Posterior vena cava (tissue), 2 donors: ENCODE results near the gene FMN1. TPM values are rescaled to one million over a fixed set of nuclear protein-coding genes. Genes with fewer than 3 reads are reported as not detected.
A peak's percentile ranks its signal among the peaks of the same experiment; 100 is the strongest.

Experiments used
- DNase-seq: peaks from one replicate; pipeline ENCODE4 v3.0.0-alpha.2; 2020; ENCODE audit warnings: low spot score
- intact Hi-C, 2 donors: fragments of 100-400 bp; cut with DNase I; formaldehyde crosslinking; loops; one replicate each; pipeline versions ENCODE4 v1.14.1 to v1.14.2; 2022 to 2023
- total RNA-seq, 2 donors: library from RNA; stranded (reverse); fragmentation: NEBNext Ultra II Directional; extraction: Animal tissue kit (Norgen Biotek cat#: 25700); gene quantifications; one replicate each; pipeline ENCODE4 v1.2.1, GENCODE V29; 2021
- donor health status: DM: yes; HTN: yes; CAD: no.
- donor health status: DM: yes; HTN: yes; CAD: no.

FMN1 gene
- total RNA-seq, 2 donors from 2014 or later = 20.2 to 26.6 TPM

GRCh38 chr15:33132722-33133345 is 61.7 kb downstream of the FMN1 start:
- no peak for DNase-seq
- intact Hi-C loops = loop anchor here in 1 of 2 donors (10.0 kb wide), 2 partner anchors 48 to 478 kb away; no protein-coding TSS in a partner anchor

DNA sequence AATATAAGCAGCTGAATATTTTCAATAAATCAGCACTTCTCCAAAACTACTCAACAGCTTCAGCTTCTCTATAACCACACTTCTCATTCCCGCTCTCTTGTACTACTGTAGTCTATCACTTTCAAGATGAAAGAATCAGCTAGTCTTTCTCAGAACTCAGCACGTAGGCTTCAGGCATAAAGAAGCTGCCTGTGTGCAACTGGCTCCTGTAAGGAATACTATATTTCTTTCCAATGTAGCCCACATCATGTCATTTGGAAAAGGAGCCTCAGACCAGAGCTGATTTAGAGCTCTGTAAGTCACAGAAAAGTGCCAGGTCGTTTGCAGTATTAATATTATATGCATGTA is 62.3 kb downstream of the FMN1 start:
- DNase-seq = no peak
- intact Hi-C loops = loop anchor here in 1 of 2 donors (10.0 kb wide), 2 partner anchors 47 to 477 kb away; no protein-coding TSS in a partner anchor

- intact Hi-C loops = loop anchor here in 1 of 2 donors (10.0 kb wide), 2 partner anchors 47 to 477 kb away; no protein-coding TSS in a partner anchor
- DNase-seq = no peak
These were observed 62.8 kb downstream of the FMN1 start for GRCh38 chr15:33131552-33132232.

DNA sequence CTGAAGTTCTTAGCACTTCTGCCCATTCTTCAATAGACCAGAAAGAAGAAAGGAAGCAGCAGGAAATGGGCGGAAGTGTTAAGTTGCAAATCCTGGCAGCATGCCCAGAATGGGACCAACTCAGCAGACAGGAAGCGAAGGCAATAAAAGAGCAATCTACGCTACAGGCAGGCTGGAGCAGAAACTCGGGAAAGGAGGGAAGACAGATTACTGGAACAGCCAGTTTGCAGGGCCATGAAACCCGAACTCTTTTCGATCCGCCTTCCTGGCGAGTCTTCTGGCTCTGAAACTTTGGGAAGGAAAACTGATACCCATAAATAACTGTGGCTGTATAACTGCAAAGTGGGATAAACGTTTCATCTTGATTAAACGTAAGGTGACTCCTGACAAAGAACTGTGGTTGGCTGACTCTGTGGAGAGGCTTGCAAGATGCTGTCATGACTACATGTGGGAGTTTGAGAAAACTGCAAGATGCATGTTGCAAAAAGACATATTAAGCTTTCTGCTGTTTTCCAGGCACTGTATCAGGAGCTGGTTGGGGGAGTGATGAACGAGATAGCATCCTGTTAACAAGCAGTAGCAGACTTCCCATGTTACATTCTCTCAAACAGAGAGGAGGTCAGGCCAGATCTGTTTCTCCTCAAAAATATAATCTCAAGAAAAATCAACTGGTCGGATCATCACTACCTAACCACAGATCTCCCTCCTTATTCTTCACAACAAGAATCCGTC is 67.8 kb downstream of the FMN1 start:
- peak; percentile 89 for DNase-seq
- intact Hi-C loops = loop anchor here (1.0 to 10.0 kb wide), 2 partner anchors 34 to 102 kb away; no protein-coding TSS in a partner anchor

GRCh38 chr15:33125894-33126537 is 68.5 kb downstream of the FMN1 start:
- no peak for DNase-seq
- intact Hi-C loops = loop anchor here (1.0 to 10.0 kb wide), 2 partner anchors 34 to 101 kb away; no protein-coding TSS in a partner anchor

GRCh38 chr15:33124811-33125210 is 69.7 kb downstream of the FMN1 start:
- intact Hi-C loops = loop anchor here (10.0 kb wide), 1 partner anchor 100 kb away; no protein-coding TSS in a partner anchor
- no peak for DNase-seq

- DNase-seq = no peak
- intact Hi-C loops = loop anchor here (10.0 kb wide), 1 partner anchor 99 kb away; no protein-coding TSS in a partner anchor
These were observed 70.2 kb downstream of the FMN1 start for GRCh38 chr15:33124279-33124678.

DNA sequence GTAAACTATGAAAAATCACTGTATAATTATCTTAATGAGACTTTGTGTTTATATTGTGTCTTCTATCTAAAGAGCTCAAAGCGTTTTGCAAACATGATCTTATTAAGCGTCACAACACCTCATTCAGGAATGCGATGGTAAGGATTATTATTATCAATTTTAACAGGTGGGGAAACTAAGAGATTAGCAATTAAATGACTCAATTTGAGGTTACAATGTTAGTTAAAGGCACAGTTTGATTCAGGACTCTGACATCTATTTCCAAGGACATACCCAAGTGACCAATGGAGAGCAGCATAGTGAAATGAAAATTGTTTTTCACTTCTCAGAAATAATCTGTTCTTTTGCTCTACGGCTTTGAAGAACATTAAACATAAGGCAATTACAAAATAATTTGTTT is 74.6 kb downstream of the FMN1 start:
- no peak for DNase-seq
- intact Hi-C loops = loop anchor here (10.0 kb wide), 1 partner anchor 95 kb away; no protein-coding TSS in a partner anchor

- intact Hi-C loops = no loop called here
These were observed 75.2 kb downstream of the FMN1 start for GRCh38 chr15:33119273-33119672.

GRCh38 chr15:33116198-33116597 is 78.3 kb downstream of the FMN1 start:
- DNase-seq = no peak
- intact Hi-C loops = no loop called here

More at GRCh38 chr15:33119273-33119672, 75.2 kb downstream of the FMN1 start:
- DNase-seq = no peak

DNA sequence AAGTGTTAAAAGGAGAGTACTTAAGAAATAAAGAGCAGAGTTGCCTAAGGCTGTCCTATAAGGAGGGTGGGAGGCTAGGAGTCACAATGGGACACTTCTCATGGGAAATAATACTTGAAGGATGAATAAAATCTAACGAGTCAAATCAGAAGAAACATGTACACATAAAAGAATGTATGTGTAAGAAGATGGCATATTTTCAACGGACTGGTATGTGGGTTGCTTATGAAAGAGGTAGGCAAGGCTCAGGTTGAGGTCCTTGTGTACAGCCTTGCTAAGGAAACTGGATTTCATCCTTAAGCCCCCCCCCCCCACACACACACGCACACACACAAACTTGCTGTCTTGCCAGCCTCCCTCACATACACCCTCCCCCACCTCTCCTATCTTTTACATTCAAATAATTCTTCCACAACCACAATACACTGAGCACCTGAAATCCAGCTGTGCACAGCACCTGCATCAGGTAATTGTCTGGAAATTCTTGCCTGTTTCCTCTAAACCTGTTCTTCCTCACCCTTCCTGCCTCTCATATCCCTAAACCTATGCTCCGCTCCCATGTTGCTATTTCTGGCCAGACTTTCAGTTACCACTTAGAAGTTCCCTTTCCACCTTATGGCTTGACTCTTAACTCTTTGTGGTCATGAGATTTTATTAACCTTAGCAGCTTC is 79.2 kb downstream of the FMN1 start:
- intact Hi-C loops = no loop called here

DNA sequence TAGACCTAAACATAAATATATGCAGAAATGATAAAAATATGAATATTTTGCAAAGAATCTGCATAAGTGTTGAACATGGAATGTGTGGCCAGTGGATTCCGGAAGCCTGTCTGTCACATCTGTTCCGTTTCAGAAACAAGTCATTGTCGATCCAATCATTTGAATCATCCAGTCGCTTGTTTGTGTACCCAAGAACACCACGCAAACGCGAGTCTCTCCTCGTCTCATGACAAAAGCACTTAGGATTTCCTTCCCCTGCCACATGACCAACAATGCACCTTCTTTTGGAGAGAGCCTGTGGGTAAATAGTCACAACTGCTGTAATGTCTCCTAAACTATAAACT is 80.2 kb downstream of the FMN1 start:
- intact Hi-C loops = no loop called here
- DNase-seq = no peak

More for the DNA sequence above, 79.2 kb downstream of the FMN1 start:
- no peak for DNase-seq

GRCh38 chr15:33113666-33114373 is 80.7 kb downstream of the FMN1 start:
- no peak for DNase-seq
- intact Hi-C loops = no loop called here

GRCh38 chr15:33112541-33113105 is 81.9 kb downstream of the FMN1 start:
- intact Hi-C loops = no loop called here
- no peak for DNase-seq

DNA sequence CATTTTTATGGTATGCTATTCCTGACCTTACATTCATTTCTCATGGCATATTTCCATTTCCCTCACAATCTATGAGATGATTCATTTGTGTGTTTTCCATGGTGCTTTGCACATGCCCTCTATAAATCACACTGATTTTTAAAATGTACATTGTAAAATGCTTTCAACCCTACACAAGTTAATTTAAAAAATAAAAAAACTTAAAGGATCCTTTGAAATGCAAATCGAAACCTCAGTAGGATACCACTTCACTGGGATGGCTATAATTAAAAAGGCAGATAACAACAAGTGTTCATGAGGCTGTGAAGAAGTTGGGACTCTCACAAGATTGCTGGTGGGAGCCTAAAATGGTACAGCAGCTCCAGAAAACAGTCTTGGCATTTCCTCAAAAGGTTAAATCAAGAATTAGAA is 83.5 kb downstream of the FMN1 start:
- intact Hi-C loops = no loop called here
- no peak for DNase-seq

GRCh38 chr15:33109345-33109744 is 85.2 kb downstream of the FMN1 start:
- DNase-seq = no peak
- intact Hi-C loops = no loop called here

DNA sequence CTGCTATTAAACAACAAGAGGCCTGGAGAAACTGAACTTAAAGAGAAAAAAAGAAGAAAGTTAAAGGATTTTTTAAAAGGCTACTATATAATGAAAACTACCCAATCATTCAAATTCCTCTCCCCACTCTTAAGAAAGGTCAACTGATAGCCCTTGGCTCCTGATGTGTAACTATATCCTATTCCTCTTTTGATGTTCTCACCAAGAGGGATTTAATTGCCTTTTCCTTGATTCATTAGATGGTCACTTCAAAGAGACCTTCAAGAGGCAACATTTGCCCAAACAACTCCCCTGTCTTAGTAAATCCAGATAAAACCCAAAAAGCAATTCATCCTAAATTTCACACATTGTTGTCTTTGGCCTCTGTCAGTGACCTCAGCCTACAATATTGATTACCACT is 86.0 kb downstream of the FMN1 start:
- intact Hi-C loops = no loop called here
- DNase-seq = no peak

DNA sequence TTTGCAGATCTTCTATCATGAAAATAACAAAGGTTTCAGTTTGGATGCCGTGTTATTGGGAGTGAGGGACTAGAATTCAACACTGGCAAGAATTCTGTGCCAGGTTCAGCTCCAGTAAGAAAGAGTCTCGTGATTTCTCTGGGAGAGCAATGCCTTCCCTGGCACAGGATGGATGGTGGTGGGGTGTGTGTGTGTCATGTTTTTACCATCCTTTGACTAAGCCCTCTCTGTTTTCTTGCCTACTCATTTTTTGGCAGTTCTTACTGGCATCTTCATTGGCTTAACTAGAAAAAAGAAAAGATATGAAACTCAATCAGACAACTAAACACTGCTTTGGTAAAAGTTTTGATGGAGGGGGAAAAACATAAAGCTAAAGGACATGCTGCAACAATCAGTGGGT is 86.6 kb downstream of the FMN1 start:
- DNase-seq = no peak
- intact Hi-C loops = no loop called here
